SU-DHL-6 (cell line): Measurements from ENCODE around the gene LAMB2.

ENCODE experiments used
- EZH2phosphoT487 ChIP-seq: fragments of 200-600 bp; sonication (generic), shearing (Covaris generic); conservative IDR thresholded peaks from 2 replicates; pipeline ENCODE4 v1.6.1; 2018; ENCODE audit warnings: mild to moderate bottlenecking, antibody characterized with exemption, low read length, moderate library complexity, mixed read lengths
- TF ChIP-seq, protein P1 (sequence below): fragments of 200-600 bp; sonication (generic); IDR thresholded peaks from one replicate; pipeline ENCODE4 v1.5.1; 2017; ENCODE audit warnings: antibody characterized with exemption, mild to moderate bottlenecking, low read length, moderate library complexity; ENCODE audit not compliant: insufficient read depth, poor library complexity, severe bottlenecking

DNA sequence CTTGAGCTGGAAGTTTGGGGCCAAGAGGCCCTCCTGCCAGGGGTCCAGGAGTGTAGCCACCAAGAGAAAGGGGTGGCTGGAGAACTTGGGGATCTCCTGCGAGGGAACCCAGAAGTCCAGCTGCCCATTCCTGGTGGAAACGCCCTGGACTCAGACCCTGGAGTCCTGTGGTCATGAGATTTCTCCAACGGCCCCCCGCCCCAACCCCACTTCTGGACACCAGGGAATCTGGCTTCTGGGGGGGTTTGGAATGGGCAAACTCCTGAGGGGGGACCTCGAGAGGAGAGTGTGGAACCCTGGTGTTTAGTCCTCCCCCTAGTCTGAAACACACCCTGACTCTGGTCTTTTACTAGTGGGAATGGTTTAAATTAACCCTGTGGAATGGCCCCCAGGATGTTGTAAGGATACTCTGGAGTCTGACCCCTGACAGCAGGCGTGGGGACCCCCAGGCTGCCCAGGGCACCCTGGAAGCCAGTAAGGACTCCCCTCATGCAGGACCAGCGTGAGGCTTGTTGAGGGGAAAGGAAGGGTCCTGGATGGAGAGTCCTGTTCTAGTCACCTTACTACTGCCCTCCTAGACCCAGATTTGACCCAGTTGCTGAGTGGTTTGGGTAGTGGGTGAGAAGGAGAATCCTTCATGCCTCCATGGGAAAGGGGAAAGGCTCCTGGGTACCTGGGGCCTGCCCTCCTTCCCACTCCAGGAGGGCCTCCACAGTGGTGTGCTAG is 39.1 kb upstream of the LAMB2 start:
- TF ChIP-seq, protein P1, sequence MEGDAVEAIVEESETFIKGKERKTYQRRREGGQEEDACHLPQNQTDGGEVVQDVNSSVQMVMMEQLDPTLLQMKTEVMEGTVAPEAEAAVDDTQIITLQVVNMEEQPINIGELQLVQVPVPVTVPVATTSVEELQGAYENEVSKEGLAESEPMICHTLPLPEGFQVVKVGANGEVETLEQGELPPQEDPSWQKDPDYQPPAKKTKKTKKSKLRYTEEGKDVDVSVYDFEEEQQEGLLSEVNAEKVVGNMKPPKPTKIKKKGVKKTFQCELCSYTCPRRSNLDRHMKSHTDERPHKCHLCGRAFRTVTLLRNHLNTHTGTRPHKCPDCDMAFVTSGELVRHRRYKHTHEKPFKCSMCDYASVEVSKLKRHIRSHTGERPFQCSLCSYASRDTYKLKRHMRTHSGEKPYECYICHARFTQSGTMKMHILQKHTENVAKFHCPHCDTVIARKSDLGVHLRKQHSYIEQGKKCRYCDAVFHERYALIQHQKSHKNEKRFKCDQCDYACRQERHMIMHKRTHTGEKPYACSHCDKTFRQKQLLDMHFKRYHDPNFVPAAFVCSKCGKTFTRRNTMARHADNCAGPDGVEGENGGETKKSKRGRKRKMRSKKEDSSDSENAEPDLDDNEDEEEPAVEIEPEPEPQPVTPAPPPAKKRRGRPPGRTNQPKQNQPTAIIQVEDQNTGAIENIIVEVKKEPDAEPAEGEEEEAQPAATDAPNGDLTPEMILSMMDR = no peak
- no peak for TF ChIP-seq EZH2phosphoT487
